ENCODE data around the gene UQCC5. TPM values are rescaled to one million over a fixed set of nuclear protein-coding genes. Genes with fewer than 3 reads are reported as not detected.

Gene UQCC5
- total and polyA plus RNA-seq, 2 donors (not counting 3 experiments of a cell fraction or from before 2014, with no cell fraction given), result 9.9 to 22.6 TPM

DNA sequence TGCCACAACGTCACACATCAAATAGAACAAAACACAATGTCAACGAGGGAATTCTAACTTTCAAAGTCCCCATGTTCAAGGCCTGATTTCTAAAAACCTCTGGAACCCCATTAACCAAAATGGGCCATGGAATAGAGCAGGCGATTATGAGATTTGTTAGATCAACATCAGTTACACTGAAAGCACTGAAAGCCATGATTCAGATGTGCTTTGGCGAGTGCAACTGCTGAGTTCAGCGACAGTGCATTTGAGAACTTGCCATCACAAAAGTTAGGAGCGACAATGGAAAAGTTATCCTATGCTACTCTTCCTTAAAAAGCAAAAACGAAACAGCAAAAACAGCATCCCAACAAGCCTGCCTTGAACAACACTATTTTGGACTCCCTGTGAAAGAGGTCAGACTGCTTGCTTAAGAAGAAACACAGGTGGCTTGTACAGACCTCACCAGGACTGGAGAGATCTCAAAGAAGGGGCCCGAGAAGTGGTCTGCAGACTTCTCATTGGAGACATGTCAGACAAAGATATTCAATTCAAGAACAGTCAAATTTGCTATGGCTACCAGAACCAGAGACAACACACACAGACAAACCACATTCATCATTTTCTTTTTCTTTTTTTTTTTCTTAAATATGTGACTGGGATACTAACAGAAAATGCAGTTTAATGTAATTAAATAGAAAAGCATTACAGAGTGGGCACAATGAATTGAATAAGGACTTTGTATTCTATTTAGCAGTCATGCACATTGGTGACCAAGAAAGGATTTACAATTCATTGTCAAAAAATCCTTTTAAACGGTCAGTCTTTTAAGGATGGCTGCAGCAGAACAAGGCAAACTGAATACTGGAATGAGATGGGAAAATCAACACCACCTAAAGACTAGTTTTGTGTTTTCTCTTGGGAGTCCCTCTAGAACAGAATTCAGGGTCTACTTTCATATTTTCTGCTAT lies 20.9 kb downstream of the UQCC5 start:
- no TSS peak for BruUV-seq (replicated peaks)
- intact Hi-C loops (cut with micrococcal nuclease) (no loop called here), dilution Hi-C loops (cut with MboI; ENCODE audit: extremely low pct_ligation_motif_present, low sequenced_read_pairs) (no loop called here)
- ChIA-PET CTCF (no interaction called here), POLR2A (no interaction called here)
- Histone ChIP-seq H3K79me2 (ENCODE audit: control insufficient read depth, insufficient read depth, low read length) (peaks cover 2% of the 10 kb centered on the region), H2AFZ (ENCODE audit: low read depth, low read length) (no peak overlapping the region), H3K27ac (ENCODE audit: insufficient read depth, low read depth, low read length) (no peak overlapping the region), H4K20me1 (replicated peaks; ENCODE audit: control insufficient read depth, extremely low read depth, insufficient read depth, low read length) (no peaks in the 10 kb centered on the region), H3K36me3 (ENCODE audit: control insufficient read depth in 2 of 2, extremely low read depth in 1 of 2, insufficient read depth in 2 of 2, low read length in 2 of 2) (peaks cover 29 to 35% of the 10 kb centered on the region in 2 experiments), H3K9ac (replicated peaks; ENCODE audit: extremely low read depth, insufficient read depth, low read length) (no peak overlapping the region), H3K27me3 (ENCODE audit: control insufficient read depth in 2 of 2, insufficient read depth in 2 of 2, low read length in 2 of 2) (no peaks in the 10 kb centered on the region), H3K4me3 (replicated peaks in 1 of 3; ENCODE audit: insufficient read depth in 1 of 3, low read depth in 1 of 3, low read length in 3 of 3) (no peak overlapping the region), H3K9me1 (replicated peaks; ENCODE audit: control insufficient read depth, extremely low read depth, insufficient read depth, low read length) (no peaks in the 10 kb centered on the region), H3K9me3 (replicated peaks; ENCODE audit: control insufficient read depth, insufficient read depth, low read length) (no peaks in the 10 kb centered on the region), H3K4me1 (ENCODE audit: control insufficient read depth, extremely low read depth, insufficient read depth, low read length) (no peaks in the 10 kb centered on the region), H3K4me2 (ENCODE audit: insufficient read depth, low read length) (no peak overlapping the region)
- TF ChIP-seq MYC (IDR thresholded peaks at IDR 0.05; ENCODE audit: low read depth, low read length), result no peak
- TF ChIP-seq POLR2A (IDR thresholded peaks at IDR 0.05; ENCODE audit: low read depth, low read length), result no peak
- no peak for TF ChIP-seq FOS (IDR thresholded peaks at IDR 0.05; ENCODE audit: borderline replicate concordance, insufficient read depth, low read length)
- TF ChIP-seq, protein P1, sequence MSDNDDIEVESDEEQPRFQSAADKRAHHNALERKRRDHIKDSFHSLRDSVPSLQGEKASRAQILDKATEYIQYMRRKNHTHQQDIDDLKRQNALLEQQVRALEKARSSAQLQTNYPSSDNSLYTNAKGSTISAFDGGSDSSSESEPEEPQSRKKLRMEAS (IDR thresholded peaks at IDR 0.05; ENCODE audit: insufficient read depth, insufficient read length), result no peak
- TF ChIP-seq CTCF (IDR thresholded peaks at IDR 0.05; ENCODE audit: extremely low read depth in 1 of 2, insufficient read depth in 1 of 2, low read depth in 1 of 2, low read length in 2 of 2), result no peak
- no peak for TF ChIP-seq EZH2 (IDR thresholded peaks at IDR 0.05; ENCODE audit: borderline replicate concordance, low read depth, low read length, severe bottlenecking)
- no peak for TF ChIP-seq GATA2 (IDR thresholded peaks at IDR 0.05; ENCODE audit: insufficient read depth, insufficient read length, low read depth, low read length)
- TF ChIP-seq JUN (IDR thresholded peaks at IDR 0.05; ENCODE audit: borderline replicate concordance, insufficient read depth, insufficient read length, low read depth), result no peak
- TF ChIP-seq POLR2AphosphoS5 (IDR thresholded peaks at IDR 0.05; ENCODE audit: insufficient read depth, low read depth, low read length), result no peak
- DNase-seq (ENCODE audit: low read depth, low spot score) (no peak), FAIRE-seq (no peak)
